ENCODE results near the gene HIVEP3.

HIVEP3 gene

DNA sequence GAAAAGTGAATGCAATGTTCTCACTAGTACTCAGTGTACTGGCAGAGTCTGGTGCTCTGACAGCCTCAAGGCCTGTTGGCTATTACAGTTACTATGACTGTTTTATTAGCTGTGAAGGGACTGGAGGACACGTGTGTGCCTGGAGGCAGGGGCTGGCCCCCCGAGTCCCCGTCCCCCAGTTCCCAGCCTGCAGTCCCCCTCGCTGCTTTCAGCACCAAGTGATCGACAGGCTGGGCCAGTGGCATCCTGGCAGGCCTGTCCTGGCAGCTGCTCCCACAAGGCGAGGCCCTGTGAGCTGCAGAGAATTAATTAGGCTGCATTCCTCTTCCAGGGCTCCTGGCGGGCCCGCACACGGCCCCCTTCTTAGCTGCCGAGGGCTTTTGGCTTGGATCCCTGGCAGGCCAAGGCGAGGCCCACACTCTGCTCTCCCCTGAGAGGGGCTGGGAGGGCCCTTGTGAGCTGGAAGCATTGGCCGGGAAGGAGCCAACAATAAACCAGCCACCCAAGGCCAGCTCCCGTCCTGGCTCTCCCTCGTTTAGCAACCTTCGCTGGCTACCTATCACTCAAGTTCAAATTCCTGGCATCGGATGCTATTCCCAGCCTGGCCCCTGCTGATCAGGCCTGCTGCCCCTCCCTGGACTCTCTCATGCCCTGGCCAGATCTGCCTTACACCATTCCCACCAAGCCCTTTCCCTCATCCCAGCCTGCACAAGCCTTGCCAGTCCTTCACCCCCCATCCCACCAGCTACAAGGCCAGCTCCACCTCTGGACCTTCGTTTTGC lies 444.0 kb downstream of the HIVEP3 start:
- no peaks in the 10 kb centered on the region for H3K79me2 ChIP-seq (ENCODE audit: low read length)
- no peak overlapping the region for H3K4me3 ChIP-seq (ENCODE audit: low read length)
- no peak for TF ChIP-seq EZH2phosphoT487 (IDR thresholded peaks at IDR 0.05; ENCODE audit: low read length)
- TF ChIP-seq, protein P1, sequence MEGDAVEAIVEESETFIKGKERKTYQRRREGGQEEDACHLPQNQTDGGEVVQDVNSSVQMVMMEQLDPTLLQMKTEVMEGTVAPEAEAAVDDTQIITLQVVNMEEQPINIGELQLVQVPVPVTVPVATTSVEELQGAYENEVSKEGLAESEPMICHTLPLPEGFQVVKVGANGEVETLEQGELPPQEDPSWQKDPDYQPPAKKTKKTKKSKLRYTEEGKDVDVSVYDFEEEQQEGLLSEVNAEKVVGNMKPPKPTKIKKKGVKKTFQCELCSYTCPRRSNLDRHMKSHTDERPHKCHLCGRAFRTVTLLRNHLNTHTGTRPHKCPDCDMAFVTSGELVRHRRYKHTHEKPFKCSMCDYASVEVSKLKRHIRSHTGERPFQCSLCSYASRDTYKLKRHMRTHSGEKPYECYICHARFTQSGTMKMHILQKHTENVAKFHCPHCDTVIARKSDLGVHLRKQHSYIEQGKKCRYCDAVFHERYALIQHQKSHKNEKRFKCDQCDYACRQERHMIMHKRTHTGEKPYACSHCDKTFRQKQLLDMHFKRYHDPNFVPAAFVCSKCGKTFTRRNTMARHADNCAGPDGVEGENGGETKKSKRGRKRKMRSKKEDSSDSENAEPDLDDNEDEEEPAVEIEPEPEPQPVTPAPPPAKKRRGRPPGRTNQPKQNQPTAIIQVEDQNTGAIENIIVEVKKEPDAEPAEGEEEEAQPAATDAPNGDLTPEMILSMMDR (IDR thresholded peaks at IDR 0.05; ENCODE audit: low read length) = no peak
- TF ChIP-seq EZH2 (optimal IDR thresholded peaks at IDR 0.05; ENCODE audit: low read depth, low read length) = no peak
- H3K9me2 ChIP-seq (replicated peaks; ENCODE audit: insufficient read depth, low read length) = no peaks in the 10 kb centered on the region
- H3F3A ChIP-seq (ENCODE audit: insufficient read depth, low read length) = no peaks in the 10 kb centered on the region
- no peaks in the 10 kb centered on the region for H3K9me3 ChIP-seq (replicated peaks; ENCODE audit: insufficient read depth, low read length)
- H2AFZ ChIP-seq (ENCODE audit: low read length) = no peak overlapping the region
- H3K27me3 ChIP-seq (replicated peaks; ENCODE audit: insufficient read depth, low read length) = no peaks in the 10 kb centered on the region
- no peaks in the 10 kb centered on the region for H3K4me1 ChIP-seq (ENCODE audit: low read length)
- H3K9ac ChIP-seq (ENCODE audit: low read length) = no peak overlapping the region
- no peak for DNase-seq
- H3K4me2 ChIP-seq (ENCODE audit: low read depth, low read length) = no peak overlapping the region
- H3K27ac ChIP-seq (ENCODE audit: low read length) = no peak overlapping the region
- H3K36me3 ChIP-seq (replicated peaks; ENCODE audit: insufficient read depth, low read length) = no peaks in the 10 kb centered on the region
- no peaks in the 10 kb centered on the region for H4K20me1 ChIP-seq (ENCODE audit: insufficient read depth, low read length)

DNA sequence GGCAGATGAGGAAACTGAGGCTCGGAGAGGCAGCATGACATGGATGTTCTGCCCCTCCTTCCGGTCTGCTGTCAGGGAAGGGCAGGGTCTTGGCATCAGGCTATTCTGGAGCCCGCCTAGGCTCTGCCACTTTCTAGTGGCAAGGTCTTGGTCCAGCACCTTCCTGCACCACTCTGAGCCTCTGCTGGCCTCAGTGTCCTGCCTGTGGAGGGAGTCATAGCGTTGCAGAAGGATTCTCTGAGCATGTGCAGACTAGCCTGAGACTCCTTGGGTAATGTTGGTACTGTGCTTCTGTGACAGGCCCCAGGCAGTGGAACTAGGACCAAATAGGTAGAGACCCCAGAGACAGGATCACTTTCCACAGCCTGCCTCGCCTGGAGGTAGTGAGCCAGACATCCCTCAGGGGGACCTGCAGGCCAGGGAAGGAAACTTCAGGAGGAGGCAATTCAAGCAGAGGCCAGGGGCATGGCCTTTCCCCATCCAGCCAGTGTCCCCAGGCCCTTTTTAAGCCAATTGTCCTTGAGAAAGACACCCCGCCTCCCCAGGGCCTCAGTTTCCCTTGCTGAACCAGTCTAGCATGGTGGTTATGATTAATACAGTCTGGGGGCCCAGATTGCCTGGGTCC lies 444.9 kb downstream of the HIVEP3 start:
- no peaks in the 10 kb centered on the region for H3K9me3 ChIP-seq (replicated peaks; ENCODE audit: insufficient read depth, low read length)
- H3K4me1 ChIP-seq (ENCODE audit: low read length) = no peaks in the 10 kb centered on the region
- no peak overlapping the region for H3K4me3 ChIP-seq (ENCODE audit: low read length)
- no peaks in the 10 kb centered on the region for H3K36me3 ChIP-seq (replicated peaks; ENCODE audit: insufficient read depth, low read length)
- no peak overlapping the region for H3K9ac ChIP-seq (ENCODE audit: low read length)
- H3F3A ChIP-seq (ENCODE audit: insufficient read depth, low read length) = no peaks in the 10 kb centered on the region
- no peaks in the 10 kb centered on the region for H3K9me2 ChIP-seq (replicated peaks; ENCODE audit: insufficient read depth, low read length)
- H3K79me2 ChIP-seq (ENCODE audit: low read length) = no peaks in the 10 kb centered on the region
- no peak for DNase-seq
- H3K4me2 ChIP-seq (ENCODE audit: low read depth, low read length) = no peak overlapping the region
- H3K27ac ChIP-seq (ENCODE audit: low read length) = no peak overlapping the region
- no peak overlapping the region for H2AFZ ChIP-seq (ENCODE audit: low read length)
- H4K20me1 ChIP-seq (ENCODE audit: insufficient read depth, low read length) = no peaks in the 10 kb centered on the region
- TF ChIP-seq EZH2phosphoT487 (IDR thresholded peaks at IDR 0.05; ENCODE audit: low read length) = no peak
- TF ChIP-seq EZH2 (optimal IDR thresholded peaks at IDR 0.05; ENCODE audit: low read depth, low read length) = no peak
- TF ChIP-seq, protein P1 (IDR thresholded peaks at IDR 0.05; ENCODE audit: low read length) = no peak
- H3K27me3 ChIP-seq (replicated peaks; ENCODE audit: insufficient read depth, low read length) = no peaks in the 10 kb centered on the region

DNA sequence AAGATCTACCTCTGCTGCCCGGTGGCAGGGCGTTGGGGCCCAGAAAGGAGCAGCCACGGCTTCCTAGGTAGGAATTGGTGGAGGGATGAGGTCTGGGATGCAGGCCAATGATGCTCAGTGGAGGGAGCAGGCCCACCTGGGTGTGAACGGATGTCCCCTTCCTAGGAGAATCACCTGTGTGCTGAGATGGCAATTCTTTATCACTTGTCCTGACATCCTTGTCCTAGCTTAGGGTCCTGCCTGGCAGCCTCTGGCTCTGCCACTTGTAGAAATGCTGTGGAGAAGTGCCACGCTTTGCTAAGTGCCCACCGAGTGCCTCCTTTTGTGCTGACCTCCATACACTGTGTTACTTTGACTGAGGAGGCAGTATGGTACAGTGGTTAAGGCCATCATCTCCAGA lies 447.1 kb downstream of the HIVEP3 start:
- no peak for DNase-seq
- no peaks in the 10 kb centered on the region for H4K20me1 ChIP-seq (ENCODE audit: insufficient read depth, low read length)
- no peaks in the 10 kb centered on the region for H3K9me3 ChIP-seq (replicated peaks; ENCODE audit: insufficient read depth, low read length)

More for the DNA sequence above, 447.1 kb downstream of the HIVEP3 start:
- no peak overlapping the region for H3K4me2 ChIP-seq (ENCODE audit: low read depth, low read length)
- no peak overlapping the region for H3K9ac ChIP-seq (ENCODE audit: low read length)
- H3K9me2 ChIP-seq (replicated peaks; ENCODE audit: insufficient read depth, low read length) = no peaks in the 10 kb centered on the region
- TF ChIP-seq, protein P1 (IDR thresholded peaks at IDR 0.05; ENCODE audit: low read length) = no peak
- TF ChIP-seq EZH2 (optimal IDR thresholded peaks at IDR 0.05; ENCODE audit: low read depth, low read length) (no peak), EZH2phosphoT487 (IDR thresholded peaks at IDR 0.05; ENCODE audit: low read length) (no peak)
- H3K36me3 ChIP-seq (replicated peaks; ENCODE audit: insufficient read depth, low read length) = no peaks in the 10 kb centered on the region
- H3K27ac ChIP-seq (ENCODE audit: low read length) = no peak overlapping the region
- H3K27me3 ChIP-seq (replicated peaks; ENCODE audit: insufficient read depth, low read length) = no peaks in the 10 kb centered on the region
- no peaks in the 10 kb centered on the region for H3F3A ChIP-seq (ENCODE audit: insufficient read depth, low read length)
- H3K4me1 ChIP-seq (ENCODE audit: low read length) = no peaks in the 10 kb centered on the region
- no peak overlapping the region for H2AFZ ChIP-seq (ENCODE audit: low read length)
- no peak overlapping the region for H3K4me3 ChIP-seq (ENCODE audit: low read length)
- no peaks in the 10 kb centered on the region for H3K79me2 ChIP-seq (ENCODE audit: low read length)
